HG02610 (cell line): ENCODE results near the gene PIK3R6.

Experiments used
- ATAC-seq: cut with Tn5 transposase; IDR thresholded peaks from one replicate; pipeline ENCODE4 v1.9.1; 2021; ENCODE audit warnings: mild to moderate bottlenecking, moderate library complexity; ENCODE audit not compliant: unreplicated experiment

Gene PIK3R6

GRCh38 chr17:8855477-8856204 lies 11.8 kb downstream of the PIK3R6 start:
- ATAC-seq, result peak; percentile 38

GRCh38 chr17:8851600-8851999 lies 15.9 kb downstream of the PIK3R6 start:
- no peak for ATAC-seq

GRCh38 chr17:8849311-8850041 lies 18.0 kb downstream of the PIK3R6 start:
- ATAC-seq, result no peak

DNA sequence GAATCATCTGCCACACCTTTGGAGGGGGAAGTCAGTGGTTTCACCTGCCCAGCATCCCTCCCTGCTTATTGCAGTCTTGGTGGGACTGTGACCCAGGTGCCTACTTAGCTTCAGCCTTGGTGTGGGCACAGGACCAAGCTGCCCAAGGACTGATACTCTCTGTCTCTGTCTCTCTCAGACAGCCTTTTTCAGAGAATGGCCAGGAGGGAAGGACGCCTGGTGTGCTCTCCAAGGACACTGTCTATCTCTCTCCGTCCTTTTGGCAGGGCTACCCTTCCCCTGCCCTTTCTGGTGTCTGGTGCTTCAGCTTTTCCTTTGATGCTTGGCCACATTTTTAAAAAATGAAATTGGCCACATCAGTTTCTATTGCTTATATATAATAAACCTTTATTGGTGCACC lies 19.6 kb downstream of the PIK3R6 start:
- ATAC-seq, result no peak

- ATAC-seq, result no peak
Measured at GRCh38 chr17:8846768-8847211, 20.7 kb downstream of the PIK3R6 start.

GRCh38 chr17:8844229-8845218 lies 22.9 kb downstream of the PIK3R6 start:
- ATAC-seq, result no peak

- ATAC-seq, result no peak
Measured at GRCh38 chr17:8843344-8843743, 24.1 kb downstream of the PIK3R6 start.

DNA sequence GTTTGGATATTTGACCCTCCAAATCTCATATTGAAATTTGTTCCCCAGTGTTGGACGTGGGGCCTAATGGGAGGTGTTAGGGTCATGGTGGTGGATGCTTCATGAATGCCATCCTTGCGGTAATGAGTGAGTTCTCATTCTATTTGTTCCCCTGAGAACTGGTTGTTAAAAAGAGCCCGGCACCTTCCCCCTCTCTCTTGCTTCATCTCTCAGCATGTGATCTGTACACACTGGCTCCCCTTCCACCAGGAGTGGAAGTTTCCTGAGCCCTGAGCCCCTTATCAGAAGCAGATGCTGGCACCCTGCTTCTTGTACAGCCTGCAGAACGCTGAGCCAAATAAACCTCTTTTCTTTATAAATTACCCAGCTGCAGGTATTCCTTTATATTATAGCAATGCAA lies 25.6 kb downstream of the PIK3R6 start:
- no peak for ATAC-seq

DNA sequence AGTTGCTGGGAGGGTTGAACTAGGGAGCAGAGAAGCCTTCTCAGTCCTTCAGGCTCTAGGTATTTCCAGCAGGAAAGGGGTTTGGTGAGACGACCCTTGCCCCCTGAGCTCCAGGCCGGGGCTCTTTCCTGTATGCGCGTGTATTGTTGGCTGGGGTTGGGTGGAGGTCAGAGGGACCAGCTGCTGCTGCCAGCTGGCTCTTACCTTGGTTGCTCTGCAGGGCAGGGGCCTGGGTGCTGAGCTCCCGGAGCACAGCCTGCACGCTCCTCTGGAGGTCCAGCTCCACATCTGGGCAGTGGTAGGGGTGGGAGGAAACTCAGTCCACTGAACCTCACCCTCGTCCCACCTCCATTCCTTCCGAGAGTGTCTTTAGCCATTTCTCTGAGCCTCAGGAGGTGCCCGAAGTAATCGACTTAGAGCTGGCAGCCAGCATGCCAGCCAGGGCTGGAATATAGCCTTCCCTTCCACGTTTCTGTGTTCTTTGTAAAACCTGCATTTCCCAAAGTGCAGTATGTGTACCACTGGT lies 28.0 kb downstream of the PIK3R6 start:
- no peak for ATAC-seq

GRCh38 chr17:8838551-8839095 lies 28.9 kb downstream of the PIK3R6 start:
- ATAC-seq, result no peak

DNA sequence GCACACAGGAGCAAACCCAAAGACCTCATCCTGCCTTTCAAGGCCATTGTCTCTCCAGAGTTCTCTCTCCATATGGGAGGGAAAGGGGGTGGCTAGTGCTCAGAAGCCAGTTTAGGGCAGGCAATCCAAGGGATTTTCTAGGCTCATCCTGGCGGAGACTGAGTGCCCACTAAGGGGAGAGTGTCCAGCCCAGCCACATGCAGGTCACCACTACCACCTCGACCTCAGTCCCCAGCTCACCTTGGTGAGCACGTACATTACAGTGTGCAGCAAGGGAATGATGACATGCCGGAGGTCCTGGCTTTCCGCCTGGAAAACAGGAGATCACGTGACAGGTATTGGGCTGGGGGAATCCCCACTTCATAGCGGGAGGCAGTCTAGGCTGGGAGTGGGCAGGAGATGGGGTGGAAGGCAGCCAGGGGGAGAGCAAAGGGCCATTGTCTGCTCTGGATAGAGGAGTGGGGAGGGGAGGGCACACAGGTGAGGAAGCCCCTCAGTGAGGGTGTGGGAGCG lies 29.9 kb downstream of the PIK3R6 start:
- no peak for ATAC-seq

DNA sequence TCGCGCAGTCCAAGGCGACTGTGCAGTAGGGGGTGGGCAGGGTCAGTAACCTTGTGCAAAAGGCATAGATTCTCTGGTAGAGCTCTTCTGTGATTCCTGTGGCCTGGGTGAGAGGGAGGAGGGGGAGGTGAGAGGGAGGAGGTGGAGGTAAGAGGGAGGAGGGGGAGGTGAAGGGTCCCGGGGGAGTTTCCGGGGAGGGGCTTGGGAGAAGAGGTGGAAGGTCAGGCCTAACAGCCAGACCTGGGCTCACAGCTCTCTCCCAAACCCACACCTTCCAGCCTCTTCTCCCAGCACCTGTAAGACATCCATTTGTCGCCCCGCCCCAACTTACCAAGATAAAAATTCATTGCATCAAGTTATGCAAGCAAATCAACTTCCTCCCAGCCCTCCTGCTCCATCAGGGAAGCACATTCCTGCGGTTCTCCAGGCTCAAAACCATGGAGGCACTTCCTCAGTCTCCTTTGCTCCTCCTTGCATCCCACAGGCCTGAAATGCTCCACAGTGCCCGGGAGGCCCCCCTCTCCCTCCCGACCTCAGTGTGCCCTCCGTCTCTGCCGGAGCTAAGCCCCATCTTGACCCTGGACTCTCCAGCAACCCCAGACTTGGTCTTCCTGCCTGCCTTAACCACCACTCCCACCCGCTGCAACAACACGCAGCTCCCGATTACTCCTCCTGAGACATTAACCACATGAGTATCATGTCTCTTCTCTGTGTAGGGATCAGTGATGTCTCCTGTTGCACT lies 30.5 kb downstream of the PIK3R6 start:
- no peak for ATAC-seq

GRCh38 chr17:8835631-8836364 lies 31.7 kb downstream of the PIK3R6 start:
- ATAC-seq, result no peak

DNA sequence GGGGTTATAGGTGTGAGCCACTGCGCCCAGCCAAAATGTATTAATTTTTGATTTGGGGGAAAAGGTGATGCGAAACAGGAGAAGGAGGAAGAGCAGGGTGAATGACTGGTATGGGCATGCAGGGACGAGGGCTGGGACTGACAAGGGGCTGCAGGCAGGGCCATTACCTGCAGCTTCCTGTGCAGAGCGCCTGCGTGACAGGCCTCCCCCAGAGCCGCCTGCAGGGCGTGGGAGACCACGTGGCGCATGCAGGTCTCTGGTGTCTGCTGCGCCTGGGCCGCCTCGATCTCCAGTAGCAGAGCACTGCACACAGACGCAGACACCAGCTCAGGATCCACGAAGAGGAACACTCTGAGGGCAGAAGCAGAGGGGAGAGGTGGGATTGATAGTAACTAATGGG lies 32.4 kb downstream of the PIK3R6 start:
- ATAC-seq, result no peak

GRCh38 chr17:8832711-8833352 lies 34.6 kb downstream of the PIK3R6 start:
- ATAC-seq, result no peak

GRCh38 chr17:8831234-8831849 lies 36.1 kb downstream of the PIK3R6 start:
- no peak for ATAC-seq

GRCh38 chr17:8830141-8830540 lies 37.3 kb downstream of the PIK3R6 start:
- no peak for ATAC-seq
